OCI-LY7 (cell line): ENCODE data around the gene CEACAM1.

Experiments used
- EZH2phosphoT487 ChIP-seq: fragments of 200-600 bp; sonication (generic); IDR thresholded peaks from 2 replicates; pipeline ENCODE4 v1.6.1; 2018; ENCODE audit warnings: low read depth, borderline replicate concordance, mild to moderate bottlenecking, mixed run types, antibody characterized with exemption, low read length, moderate library complexity, mixed read lengths
- TF ChIP-seq, protein P1 (sequence below): fragments of 200-600 bp; sonication (generic); conservative IDR thresholded peaks from 2 replicates; pipeline ENCODE4 v1.5.1; 2014; ENCODE audit warnings: mild to moderate bottlenecking, antibody characterized with exemption, low read length, moderate library complexity, mixed read lengths

DNA sequence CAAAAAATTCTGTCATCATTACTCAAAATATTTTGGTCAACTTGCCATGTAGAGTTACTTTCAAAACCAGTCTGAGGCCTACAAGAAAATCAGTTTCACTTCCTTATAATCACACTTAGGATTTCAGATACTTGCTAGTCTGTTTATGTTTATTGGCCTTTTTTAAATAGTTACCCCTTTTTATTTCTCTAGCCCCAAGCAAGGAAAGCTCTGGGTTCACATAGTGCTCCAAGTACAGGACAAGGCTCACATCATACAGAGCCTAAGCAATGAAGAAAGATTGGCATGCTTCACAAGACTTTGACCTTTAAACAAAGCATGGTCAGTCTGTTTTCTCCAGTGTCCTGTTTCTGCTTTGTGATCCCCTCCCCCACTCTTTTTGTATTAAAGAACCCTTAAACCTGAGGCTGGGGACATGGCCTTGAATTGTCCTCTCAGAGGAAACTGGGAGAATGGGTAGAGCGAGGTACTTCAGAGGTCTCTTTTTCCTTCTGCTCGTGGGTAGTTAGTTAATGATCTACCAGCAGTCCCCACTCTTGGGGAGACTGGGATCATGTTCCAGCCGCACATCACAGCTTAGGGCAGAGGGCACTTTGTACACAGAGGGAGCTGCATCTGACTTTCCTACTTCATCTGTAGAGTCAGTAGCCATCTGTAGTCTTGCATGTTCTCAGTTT is 30.7 kb downstream of the CEACAM1 start:
- TF ChIP-seq, protein P1, sequence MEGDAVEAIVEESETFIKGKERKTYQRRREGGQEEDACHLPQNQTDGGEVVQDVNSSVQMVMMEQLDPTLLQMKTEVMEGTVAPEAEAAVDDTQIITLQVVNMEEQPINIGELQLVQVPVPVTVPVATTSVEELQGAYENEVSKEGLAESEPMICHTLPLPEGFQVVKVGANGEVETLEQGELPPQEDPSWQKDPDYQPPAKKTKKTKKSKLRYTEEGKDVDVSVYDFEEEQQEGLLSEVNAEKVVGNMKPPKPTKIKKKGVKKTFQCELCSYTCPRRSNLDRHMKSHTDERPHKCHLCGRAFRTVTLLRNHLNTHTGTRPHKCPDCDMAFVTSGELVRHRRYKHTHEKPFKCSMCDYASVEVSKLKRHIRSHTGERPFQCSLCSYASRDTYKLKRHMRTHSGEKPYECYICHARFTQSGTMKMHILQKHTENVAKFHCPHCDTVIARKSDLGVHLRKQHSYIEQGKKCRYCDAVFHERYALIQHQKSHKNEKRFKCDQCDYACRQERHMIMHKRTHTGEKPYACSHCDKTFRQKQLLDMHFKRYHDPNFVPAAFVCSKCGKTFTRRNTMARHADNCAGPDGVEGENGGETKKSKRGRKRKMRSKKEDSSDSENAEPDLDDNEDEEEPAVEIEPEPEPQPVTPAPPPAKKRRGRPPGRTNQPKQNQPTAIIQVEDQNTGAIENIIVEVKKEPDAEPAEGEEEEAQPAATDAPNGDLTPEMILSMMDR = no peak
- no peak for TF ChIP-seq EZH2phosphoT487
